HG03097 (cell line): ENCODE measurements around the gene DDX17.

ENCODE experiments used
- ATAC-seq: cut with Tn5 transposase; IDR thresholded peaks from one replicate; pipeline ENCODE4 v1.9.1; 2021; ENCODE audit not compliant: unreplicated experiment, low FRiP score

Gene DDX17

DNA sequence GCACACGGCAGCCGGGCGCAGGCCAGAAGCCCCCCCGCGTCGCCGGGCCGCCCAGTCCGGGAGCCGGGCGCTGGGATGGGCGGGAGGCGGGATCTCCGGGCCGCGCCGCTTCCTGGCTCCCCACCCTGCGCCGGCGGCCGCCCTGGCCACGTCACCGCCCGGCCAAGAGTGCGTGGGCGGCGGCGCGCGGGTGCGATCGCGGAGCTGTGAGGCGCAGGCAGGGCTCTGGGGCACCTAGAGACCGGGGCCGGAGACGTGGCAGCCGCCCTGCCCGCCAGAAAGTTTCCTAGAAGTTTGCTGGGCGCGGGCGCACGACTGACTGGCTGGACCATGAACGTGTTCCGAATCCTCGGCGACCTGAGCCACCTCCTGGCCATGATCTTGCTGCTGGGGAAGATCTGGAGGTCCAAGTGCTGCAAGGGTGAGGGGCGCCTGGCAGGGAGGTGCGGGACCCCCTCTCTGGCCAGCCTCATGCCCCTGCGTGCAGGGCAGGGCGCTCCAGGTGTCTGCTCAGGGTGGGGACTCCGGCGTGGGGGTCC, 38.1 kb downstream of the DDX17 start, which contains the start of gene KDELR3:
TSS of gene KDELR3 (plus strand) at position 193 of the 539 bp plus-strand sequence. CDS start at position 331, 138 bp downstream.
- no peak for ATAC-seq

DNA sequence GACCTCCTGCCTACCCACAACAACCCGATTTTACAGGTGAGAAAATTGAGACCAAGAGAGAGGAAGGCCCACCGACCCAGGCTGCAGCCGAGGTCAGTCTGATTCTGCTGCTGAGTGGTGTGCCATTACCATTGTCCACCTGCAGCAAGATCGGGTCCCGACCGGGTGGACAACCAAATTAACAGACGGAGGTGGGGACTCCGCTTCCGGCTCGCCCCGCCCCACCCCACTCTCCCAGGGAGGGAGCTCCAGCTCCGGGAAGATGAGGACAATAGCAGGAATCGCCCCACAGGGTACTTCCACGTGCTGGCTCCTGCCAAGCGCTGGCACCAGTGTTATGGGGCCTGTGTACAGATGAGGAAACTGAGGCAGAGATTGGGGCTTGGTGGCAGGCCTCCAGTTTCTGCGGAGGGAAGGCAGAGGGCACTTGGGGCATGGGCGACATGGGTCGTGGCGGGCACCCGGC, 38.6 kb downstream of the DDX17 start:
- no peak for ATAC-seq

DNA sequence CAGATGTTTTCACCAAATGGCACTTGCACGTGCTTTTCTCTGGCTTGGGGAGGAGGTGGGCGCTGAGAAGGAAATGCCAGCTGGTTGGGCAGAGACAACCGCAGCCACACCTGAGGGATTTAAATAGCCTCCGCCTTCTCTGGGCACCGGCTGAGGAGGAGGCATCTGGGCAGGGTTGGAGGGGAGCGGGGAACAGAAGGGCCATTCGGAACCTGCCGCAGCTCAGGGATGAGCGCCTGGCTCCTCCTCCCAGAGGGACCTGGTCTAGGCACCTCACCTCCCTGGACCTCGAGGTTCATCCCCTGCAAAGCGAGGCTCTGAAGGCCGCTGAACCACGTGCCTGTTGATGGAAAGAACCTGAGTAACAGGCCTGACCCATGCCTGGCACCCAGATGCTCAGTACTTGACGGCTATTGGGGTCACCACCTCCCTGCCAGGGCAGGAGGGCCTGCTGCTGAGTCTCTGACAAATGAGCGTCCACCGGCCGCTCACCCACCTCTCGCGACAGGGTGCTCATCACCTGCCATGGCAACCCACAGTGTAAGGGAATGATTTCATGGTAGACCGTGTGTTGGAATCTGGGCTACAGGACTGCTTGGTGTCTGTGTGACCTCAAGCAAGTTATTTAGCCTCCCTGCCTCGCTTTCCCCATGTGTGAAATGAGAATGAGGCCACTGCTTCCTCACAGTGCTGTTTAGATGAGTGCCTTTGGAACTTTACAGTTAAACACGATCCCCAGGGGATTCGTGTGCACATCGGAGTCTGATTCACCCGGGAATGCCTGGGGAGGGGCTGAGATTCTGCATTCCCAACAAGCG, 40.2 kb downstream of the DDX17 start:
- ATAC-seq, result no peak

DNA sequence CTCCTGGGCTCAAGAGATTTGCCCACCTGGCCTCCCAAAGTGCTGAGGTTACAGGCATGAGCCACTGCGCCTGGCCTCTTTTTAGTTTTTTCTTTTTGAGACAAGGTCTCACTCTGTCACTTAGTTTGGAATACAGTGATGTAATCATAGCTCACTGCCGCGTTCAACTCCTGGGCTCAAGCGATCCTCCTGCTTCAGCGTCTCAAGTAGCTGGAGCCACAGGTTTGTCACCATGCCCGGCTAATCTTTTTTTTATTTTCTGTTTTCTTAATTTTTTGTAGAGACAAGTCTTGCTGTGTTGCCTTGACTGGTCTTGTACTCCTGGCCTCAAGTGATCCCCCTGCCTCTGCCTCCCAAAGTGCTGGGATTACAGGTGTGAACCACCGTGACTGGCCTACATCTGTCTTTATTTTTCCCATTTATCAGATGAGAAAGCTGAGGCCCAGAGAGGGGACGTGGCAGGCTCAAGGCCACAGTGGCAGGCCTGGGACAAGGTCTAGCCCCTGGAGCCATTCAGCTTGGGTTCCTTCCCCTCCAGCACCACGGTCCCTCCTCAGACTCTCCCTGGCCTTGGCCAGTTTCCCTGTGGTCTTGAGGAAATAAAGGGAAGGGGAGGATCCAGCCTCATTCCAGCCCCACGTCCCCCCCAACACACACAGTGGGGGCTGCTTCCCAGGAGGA, 41.0 kb downstream of the DDX17 start:
- no peak for ATAC-seq

DNA sequence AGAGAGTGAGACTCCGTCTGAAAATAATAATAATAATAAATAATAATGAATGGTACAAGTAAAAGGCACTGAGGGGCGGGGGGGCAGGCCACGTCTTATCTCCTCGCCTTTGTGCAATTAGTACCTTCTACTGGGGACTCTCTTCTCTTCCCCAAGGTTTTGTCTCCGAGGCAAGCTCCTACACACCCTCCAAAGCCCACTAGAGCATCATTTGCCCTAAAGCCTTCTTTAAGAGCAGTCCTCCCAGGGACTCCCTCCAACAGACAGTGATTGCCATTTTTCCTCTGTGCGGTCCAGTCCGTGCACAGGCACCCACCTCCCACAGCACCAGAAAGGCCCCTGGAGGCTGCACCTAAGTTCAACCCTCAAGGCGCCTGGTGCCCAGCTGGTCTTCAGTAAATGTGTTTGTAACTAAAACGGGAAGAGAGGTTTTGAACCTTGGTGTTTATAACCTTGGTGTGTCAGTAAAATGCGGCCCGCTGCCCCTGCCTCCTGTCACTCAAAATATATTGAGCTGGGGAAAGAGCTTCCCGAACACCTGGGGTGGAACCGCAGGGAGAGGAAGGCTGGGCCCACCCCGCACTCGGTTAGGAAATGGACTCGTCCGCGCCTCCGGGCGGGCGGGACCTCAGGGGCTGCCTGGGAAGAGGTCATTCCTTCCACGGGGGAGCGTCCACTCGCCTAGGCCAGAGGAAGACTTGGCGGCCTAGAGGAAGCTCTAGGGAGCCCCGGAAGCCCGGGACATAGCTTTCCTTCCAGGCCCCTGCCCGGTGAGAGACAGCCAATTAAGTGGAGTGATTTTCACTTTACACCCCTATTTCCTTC, 42.9 kb downstream of the DDX17 start:
- ATAC-seq, result no peak

DNA sequence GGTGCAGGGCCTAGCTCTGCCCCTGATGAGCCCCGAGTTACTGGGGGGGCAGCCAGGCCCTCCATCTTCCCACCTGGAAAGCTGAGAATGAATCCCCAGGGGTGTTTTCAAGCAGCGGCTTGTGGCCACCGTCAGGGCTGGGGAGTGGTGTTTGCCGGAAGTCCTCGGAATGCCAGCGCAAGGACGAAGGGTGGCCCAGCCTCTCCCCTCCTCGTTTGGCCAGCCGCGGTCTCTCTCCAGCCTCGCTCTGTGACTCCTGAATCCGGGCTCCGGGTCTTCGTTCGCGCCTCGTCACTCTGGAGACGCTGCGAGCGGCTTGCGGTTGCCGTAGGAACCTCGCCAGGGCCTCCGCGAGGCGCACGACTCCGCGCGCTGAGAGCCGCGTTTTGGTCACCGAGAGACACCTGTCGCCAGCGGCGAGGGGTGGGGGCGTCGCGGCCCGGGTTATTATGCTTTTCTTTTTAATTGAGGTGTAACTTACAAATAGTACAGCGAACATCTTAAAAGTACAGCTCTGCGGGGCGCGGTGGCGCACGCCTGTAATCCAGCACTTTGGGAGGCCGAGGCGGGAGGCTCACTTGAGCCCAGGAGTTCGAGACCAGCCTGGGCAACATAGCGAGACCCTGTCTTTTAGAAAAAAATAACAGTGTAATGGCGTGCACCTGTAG, 44.6 kb downstream of the DDX17 start:
- ATAC-seq, result no peak

DNA sequence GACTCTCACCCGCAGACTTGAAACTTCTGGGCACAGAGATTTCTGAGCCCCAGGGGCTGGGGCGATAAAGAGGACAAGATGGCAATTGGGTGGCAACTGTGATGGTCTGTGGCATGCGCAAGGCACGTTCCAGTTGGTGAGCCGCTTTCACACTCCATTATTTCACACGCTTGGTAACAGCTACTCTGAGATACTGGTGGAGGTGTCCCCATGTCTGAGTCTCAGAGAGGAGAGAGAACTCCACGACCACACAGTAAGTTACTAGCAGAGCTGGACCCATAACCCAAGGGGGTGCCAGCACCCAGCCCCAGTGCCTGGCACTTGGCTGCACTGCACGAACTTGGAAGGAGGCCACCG, 45.1 kb downstream of the DDX17 start:
- no peak for ATAC-seq

DNA sequence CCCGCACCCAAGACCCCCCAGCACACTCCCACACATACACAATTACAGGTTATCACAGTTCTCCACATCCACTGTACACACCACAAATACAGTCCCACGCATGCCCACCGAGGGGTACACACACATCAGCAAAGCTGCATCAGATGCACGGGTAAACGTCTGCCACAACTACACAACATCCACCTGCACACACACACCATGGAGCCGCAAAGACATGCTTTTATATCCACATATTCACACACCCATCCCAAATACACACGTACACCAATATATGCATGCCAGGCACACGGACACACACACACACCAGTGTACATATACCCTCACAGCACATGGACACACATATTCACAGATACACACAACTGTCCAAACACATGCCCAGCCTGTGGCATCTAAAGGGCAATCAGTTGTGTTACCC, 45.7 kb downstream of the DDX17 start:
- no peak for ATAC-seq

DNA sequence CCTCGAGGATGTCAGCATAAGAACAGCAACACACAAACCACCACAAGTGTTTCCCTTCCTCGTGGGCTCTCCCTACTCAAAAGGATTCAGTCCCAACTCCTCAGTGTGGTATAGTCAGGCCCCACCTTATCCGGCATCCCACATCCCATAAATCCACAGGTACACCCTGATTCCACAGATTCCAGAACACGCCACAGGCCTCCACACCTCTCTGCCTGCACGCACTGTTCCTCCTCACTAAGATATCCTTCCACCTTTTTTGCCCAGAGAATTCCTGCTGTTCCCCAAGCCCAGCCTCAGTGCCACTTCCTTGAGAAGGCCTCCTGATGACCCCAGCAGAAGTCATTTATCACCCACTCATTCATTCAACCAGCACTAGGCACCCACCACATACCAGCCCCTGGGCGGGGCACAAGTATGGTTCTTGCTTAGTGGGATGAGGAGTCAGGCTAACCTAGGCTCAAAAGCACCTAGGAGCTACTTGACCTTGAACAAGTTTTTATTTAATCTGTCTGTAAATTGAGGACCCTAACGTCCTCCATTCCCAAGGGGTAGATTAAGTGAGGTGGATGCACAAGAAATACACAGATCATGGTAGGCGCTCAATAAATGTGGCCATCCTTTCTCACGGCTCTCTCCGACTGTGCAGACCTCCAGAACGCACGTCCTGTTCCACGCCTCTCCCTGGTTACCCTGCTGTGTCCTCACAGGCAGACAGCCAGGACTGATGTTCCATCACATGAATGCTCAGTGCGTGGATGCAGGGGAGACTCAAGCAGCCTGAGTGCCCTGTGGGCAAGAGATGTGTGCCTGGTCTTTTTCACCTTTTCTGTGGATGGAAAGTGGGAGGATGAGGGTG, 49.0 kb downstream of the DDX17 start:
- no peak for ATAC-seq

DNA sequence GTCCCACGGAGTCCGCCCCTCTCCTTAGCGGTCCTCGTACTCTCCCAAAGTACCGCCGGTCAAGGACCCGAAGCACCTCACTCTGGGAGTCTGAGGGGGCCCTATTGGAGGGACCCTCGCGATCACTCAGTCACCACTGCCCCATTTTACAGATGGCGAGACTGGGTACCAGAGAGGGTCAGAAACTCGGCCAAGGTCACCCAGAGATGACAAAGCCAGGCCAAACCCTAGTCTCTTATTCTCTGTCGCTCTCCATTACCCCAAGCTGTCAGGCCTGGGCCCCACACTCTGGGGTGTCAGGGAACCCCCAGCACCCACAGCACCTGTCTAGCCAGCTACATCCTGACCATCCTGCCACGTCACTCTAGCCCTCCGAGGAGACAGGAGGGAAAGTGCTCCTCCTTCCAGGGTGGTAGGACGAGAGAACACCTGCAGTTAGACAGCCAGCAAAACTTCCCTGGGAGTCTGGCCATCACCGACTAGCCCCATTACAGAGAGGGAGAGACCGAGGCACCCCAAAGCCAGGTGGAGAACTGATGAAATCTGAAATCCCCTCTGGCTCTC, 49.8 kb downstream of the DDX17 start:
- ATAC-seq, result no peak

DNA sequence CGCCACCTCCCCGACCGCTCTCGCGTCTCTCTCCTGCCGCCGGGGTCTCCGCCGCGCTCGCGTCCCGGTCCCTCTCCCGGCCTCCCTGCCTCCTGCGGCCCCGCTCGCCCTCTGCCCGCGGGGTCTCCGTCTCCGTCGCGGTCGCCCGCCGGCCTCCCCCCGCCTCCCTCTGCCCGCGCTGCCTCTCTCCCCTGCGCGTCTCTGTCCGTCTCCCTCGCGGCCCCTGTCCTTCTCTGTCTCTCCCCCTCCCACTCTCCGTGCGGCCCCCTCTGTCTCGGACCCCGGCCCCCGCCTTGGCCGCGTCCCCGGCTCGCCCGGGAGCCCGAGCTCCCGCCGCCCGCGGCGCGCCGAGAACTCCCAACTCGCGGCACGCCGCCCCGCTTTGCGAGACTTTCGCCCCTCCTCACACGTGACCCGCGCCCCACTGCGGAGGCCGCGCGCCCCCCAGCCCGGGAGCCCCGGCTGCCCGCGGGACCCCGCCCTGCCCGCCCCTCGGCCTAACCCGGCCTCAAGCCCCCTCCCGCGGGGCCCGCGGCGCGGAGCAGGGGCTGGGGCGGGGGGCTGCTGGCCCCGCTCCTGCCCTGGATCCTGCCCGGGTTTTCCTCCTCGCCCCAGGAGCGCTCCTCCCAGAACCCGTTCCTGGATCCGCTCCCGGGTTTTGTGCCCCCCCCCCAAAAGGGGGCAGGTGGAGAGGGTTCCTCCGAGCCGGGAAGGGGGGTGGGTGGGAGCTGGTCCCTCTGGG, 50.4 kb downstream of the DDX17 start:
- ATAC-seq, result no peak

DNA sequence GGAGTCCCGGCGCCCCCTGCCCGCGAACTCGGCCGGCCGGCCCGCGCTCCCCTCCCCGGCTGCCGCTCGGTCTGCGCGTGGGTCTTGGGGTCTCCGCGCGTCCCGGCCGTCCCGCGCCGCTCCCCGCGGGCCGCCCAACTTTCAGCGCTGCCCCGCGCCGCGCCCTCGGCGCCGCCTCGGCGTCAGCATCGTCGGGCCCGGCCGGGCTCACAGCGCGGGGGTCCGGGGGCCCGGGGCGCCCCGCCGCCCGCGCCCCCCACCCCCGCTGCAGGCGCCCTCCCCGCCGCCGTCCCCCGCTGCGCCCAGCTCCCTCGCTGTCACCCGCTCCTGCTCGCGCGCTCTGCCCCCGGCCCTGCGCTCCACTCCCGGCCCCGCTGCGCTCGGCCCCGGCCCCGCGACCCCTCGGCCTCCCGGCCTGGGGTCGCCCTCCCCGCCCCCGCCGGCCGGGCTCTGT, 51.0 kb downstream of the DDX17 start, which contains the start of gene KCNJ4:
TSS of gene KCNJ4 (minus strand) at position 124 of the 454 bp plus-strand sequence. CDS start 27,067 bp downstream, outside the sequence.
- ATAC-seq, result no peak

DNA sequence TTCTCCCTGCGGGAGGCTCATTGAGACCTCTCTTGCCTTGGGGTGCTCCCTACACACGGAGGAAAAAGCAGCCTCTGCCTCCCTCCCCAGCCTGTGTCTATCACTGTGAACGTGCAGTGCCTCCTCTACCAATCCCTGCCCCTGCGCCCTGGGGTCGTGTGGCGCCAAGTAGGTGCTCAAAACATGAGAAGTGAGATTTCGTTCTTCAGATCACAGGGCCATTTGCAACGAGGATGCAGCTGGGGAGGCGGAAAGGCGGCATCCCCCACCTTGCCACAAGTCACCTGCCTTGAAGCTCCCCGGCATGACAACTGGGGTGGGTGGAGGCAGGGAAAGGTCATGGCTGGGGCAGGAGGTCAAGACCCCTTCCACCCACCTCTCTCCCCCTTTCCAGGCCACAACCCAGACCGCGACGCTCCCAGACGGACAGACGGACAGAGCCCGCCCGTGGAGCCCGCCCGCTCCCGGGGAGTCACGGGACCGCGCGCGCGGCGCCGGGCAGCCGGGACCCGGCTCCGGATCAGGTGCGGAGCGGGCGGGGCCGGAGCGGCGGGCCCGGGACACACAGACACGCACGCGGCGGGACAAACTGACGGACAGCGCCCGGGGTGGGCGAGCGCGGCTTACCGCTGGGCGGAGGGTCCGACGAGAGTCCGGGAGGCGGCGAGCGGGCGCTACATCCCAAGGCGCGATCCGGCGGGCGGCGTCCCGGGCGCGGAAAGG, 51.6 kb downstream of the DDX17 start:
- no peak for ATAC-seq

DNA sequence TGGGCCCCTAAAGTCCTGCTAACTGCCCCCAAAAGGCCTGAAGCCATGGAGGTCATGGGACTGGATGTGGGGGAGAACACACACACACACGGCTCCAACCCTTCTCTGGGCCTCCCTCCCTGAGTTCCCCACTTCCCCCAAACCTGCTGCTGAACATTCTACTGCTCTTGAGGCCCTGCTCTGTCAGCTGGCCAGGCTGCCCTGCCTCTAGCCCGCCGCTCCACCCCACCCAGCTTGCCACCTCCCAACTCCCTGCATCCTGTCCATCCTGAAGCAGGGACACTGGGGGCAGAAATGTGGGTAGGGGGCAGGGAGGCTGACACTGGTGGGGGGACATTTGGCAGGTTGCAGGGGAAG, 52.1 kb downstream of the DDX17 start:
- ATAC-seq, result no peak

DNA sequence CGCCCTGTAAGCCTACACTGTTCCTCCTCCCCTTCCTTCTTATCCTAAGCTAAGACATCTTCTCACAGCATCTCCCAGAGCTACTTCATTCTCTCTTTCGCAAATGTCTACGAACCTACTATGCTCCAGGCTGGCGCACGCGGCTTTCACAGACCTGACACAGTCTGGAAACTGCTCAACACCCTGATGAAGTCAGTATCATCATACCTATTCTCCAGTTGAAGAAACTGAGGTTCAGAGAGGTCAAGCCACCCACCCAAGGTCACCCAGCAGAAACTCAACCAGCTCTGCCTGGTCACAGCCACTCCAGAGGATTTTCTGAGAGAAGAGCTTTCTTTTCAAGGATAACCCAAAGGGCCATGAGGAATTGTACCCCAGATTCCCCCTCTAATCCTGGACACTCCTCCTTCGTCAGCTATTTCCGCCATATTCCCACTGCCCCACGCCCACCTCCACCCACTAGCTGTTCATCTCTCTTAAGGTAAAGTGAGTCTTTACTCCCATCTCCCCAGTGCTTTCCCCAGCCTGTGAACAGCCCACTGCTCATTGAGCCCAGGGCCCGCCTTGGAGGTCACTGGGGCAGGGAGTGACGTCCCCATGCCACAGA, 52.9 kb downstream of the DDX17 start:
- ATAC-seq, result no peak

DNA sequence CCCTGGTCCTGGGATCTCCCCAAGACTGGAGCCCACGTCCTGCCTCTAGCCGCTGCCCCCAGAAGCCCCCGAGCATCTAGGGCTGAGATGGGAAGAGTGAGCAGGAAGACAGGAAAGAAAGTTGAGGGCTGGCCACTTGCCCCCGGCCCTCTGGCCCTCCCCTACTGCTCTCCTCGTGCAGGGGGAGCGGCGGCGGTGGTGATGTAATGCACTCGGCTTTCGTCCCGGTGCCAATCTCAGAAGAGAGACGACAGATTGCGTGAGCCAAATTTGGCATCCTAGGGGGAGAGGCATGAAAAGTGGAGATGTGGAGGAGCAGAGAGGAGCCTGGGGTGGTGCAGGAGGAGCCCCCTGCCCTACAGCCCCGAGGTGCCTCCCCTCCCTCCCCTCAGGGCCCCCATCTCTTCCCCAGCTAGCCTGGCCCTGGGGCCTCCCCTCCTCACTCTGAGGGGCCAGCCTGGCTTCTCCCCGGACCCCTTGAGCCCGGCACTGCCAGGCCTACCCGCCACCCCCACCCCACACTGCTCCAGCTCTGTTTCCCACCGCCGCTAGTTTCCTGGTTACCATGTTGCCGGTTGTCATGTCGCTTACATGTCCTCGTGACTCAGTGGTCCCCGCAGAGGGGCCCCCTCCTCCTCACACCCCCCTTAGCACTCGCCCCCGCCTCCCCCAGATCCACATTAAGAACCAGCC, 53.6 kb downstream of the DDX17 start:
- ATAC-seq, result no peak

DNA sequence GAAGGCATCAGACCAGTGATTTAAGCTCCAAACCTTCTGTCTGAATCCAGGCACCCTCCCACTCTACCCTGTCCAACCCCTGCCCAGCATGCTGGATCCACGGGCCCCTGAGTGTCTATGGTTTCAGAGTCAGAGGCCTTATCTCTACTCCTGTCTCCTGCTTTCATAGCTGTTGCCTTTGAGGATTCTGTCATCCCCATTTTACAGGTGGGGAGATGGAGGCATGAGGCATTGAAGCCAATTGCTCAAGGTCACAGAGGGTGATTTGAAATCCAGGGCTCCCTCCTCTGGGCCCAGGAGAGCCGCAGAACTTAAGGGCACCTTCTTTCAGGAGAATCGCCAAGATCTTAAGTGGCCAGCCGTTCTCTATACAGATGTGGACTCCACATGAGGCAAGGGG, 54.2 kb downstream of the DDX17 start:
- ATAC-seq, result no peak
